GM23248 (cell line): ENCODE results near the gene STIL.

Experiments
- EZH2 ChIP-seq: fragments of 200-600 bp; sonication (generic); IDR thresholded peaks from 2 replicates; pipeline ENCODE4 v1.6.1; 2018; ENCODE audit warnings: antibody characterized with exemption, mild to moderate bottlenecking; ENCODE audit not compliant: insufficient read depth, poor library complexity, severe bottlenecking
- EZH2phosphoT487 ChIP-seq: fragments of 200-600 bp; sonication (generic); IDR thresholded peaks from 2 replicates; pipeline ENCODE4 v1.6.1; 2018; ENCODE audit warnings: antibody characterized with exemption, moderate library complexity, mild to moderate bottlenecking, low read depth; ENCODE audit not compliant: insufficient read depth

- no peak for TF ChIP-seq EZH2phosphoT487
- no peak for TF ChIP-seq EZH2
Measured at GRCh38 chr1:47347735-47348134, 33.8 kb upstream of the STIL start.
